Panc1 (cell line): Measurements from ENCODE around the gene SGCE. TPM values are rescaled to one million over a fixed set of nuclear protein-coding genes. Genes with fewer than 3 reads are reported as not detected.

Experiments used
- ATAC-seq: fragments of 200-7000 bp; cut with Tn5 transposase; 2 replicates; pipeline ENCODE4 v1.9.1; 2020; ENCODE audit warnings: mild to moderate bottlenecking, moderate library complexity
- BruUV-seq: library from RNA; stranded (reverse); fragments of 400-500 nt; replicated peaks from 2 replicates; lab custom pipeline; 2021; lab: Mats Ljungman, UMichigan
- CTCF ChIA-PET: fragments of 300-600 bp; sonication (Branson Sonifier 250); formaldehyde crosslinking; loops from one replicate; lab custom pipeline; 2022; ENCODE audit warnings: antibody characterized with exemption; lab: Charles Lee
- POLR2A ChIA-PET: fragments of 300-600 bp; sonication (Branson Sonifier 250); formaldehyde crosslinking; loops from one replicate; lab custom pipeline; 2022; ENCODE audit warnings: antibody characterized with exemption; lab: Charles Lee
- DNase-seq: peaks from one replicate; pipeline ENCODE4 v3.0.0-alpha.2; 2010; ENCODE audit warnings: low read depth, low spot score
- H3K27ac ChIP-seq: 2 replicates; pipeline ENCODE4 v1.5.1; 2011; ENCODE audit warnings: mild to moderate bottlenecking, low read length, inconsistent platforms
- H3K27me3 ChIP-seq: fragments of 200-500 bp; sonication (Bioruptor generic); 2 replicates; pipeline ENCODE4 v1.6.0; 2014; ENCODE audit warnings: low read length, inconsistent platforms; ENCODE audit not compliant: control insufficient read depth, insufficient read depth
- H3K36me3 ChIP-seq: fragments of 200-500 bp; sonication (Bioruptor generic); 2 replicates; pipeline ENCODE4 v1.5.1; 2014; ENCODE audit warnings: inconsistent platforms, mild to moderate bottlenecking, low read length, moderate library complexity; ENCODE audit not compliant: control insufficient read depth, insufficient read depth
- H3K4me1 ChIP-seq: 2 replicates; pipeline ENCODE4 v1.5.1; 2011; ENCODE audit warnings: inconsistent platforms, mild to moderate bottlenecking, low read length, moderate library complexity; ENCODE audit not compliant: control insufficient read depth, insufficient read depth
- H3K4me3 ChIP-seq, 2 experiments: 2 replicates each; pipeline ENCODE4 v1.5.1; 2011 to 2012; ENCODE audit warnings: low read depth in 2 of 2, low read length in 2 of 2, mild to moderate bottlenecking in 2 of 2, inconsistent platforms in 1 of 2, moderate library complexity in 1 of 2
- H3K9me3 ChIP-seq: fragments of 200-500 bp; sonication (Bioruptor generic); 2 replicates; pipeline ENCODE4 v1.5.1; 2014; ENCODE audit warnings: low read depth, mild to moderate bottlenecking, inconsistent platforms, low read length, moderate library complexity; ENCODE audit not compliant: control insufficient read depth, insufficient read depth
- CTCF ChIP-seq: fragments of 450-650 bp; IDR thresholded peaks from 2 replicates; pipeline ENCODE4 v1.5.1; 2017; ENCODE audit warnings: mild to moderate bottlenecking
- POLR2AphosphoS5 ChIP-seq: IDR thresholded peaks from 2 replicates; pipeline ENCODE4 v1.6.1; 2012; ENCODE audit warnings: mild to moderate bottlenecking, low read depth, low read length, moderate library complexity
- REST ChIP-seq, 2 experiments: IDR thresholded peaks; 2 replicates each; pipeline ENCODE4 v1.6.1; 2011 to 2012; ENCODE audit warnings: low read depth in 2 of 2, control low read depth in 1 of 2, low read length in 1 of 2, mild to moderate bottlenecking in 1 of 2, moderate library complexity in 1 of 2; ENCODE audit not compliant: insufficient read depth in 1 of 2
- SIN3A ChIP-seq: IDR thresholded peaks from 2 replicates; pipeline ENCODE4 v1.6.1; 2012; ENCODE audit warnings: low read depth, mild to moderate bottlenecking, low read length, moderate library complexity, borderline replicate concordance; ENCODE audit not compliant: insufficient read depth
- TCF7L2 ChIP-seq: IDR thresholded peaks from 2 replicates; pipeline ENCODE4 v1.6.1; 2011; ENCODE audit warnings: mild to moderate bottlenecking, low read depth, low read length, inconsistent platforms
- in situ Hi-C: cut with HindIII; loops from 2 replicates; pipeline ENCODE4 v1.10.0; 2016; ENCODE audit warnings: low sequenced_read_pairs, low pct_unique_long_range_greater_than_20kb
- intact Hi-C: fragments of 100-400 bp; cut with micrococcal nuclease; formaldehyde crosslinking; loops from one replicate; pipeline ENCODE4 v1.10.0; 2022; ENCODE audit not compliant: unreplicated experiment
- total RNA-seq: library from RNA; stranded (reverse); gene quantifications from one replicate; pipeline ENCODE4 v1.2.1, GENCODE V29; 2021; ENCODE audit not compliant: unreplicated experiment

The SGCE gene
- total RNA-seq, 1 experiment from 2014 or later: 32.0 TPM

GRCh38 chr7:94683066-94683465 lies 27.1 kb upstream of the SGCE start:
- in situ Hi-C loops: no loop called here
- Histone ChIP-seq H3K36me3 (no peaks in the 10 kb centered on the region), H3K4me1 (no peaks in the 10 kb centered on the region), H3K9me3 (no peaks in the 10 kb centered on the region), H3K27me3 (no peaks in the 10 kb centered on the region), H3K4me3 (no peak overlapping the region), H3K27ac (no peak overlapping the region)
- ChIA-PET POLR2A (no interaction called here), CTCF (no interaction called here)
- ATAC-seq (no peak), DNase-seq (no peak)
- no peak for TF ChIP-seq REST (IDR thresholded peaks at IDR 0.05; ENCODE audit: insufficient read depth in 1 of 2, low read depth in 2 of 2, low read length in 1 of 2)
- TF ChIP-seq SIN3A: no peak
- no peak for TF ChIP-seq CTCF
- TF ChIP-seq POLR2AphosphoS5: no peak
- no peak for TF ChIP-seq TCF7L2
- intact Hi-C loops: no loop called here
- no TSS peak for BruUV-seq

DNA sequence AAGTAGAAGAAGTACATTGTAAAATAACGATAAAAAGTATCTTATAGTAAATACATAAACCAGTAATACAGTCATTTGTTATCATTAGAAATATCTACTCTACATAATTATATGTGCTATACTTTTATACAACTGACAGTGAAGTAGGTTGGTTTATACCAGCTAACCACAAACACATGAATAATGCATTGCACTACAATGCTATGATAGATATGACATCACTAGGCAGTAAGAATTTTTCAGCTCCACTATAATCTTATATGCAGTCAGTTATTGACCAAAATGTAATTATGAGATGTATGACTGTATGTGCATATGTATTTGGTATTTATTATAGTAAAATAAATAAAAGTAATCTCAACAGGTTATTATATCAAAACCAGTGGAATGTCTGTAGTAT lies 23.4 kb upstream of the SGCE start:
- ATAC-seq (no peak), DNase-seq (no peak)
- H3K4me1 ChIP-seq: no peaks in the 10 kb centered on the region
- ChIA-PET CTCF (no interaction called here), POLR2A (no interaction called here)
- H3K27me3 ChIP-seq: no peaks in the 10 kb centered on the region
- no peaks in the 10 kb centered on the region for H3K9me3 ChIP-seq
- TF ChIP-seq SIN3A: no peak
- TF ChIP-seq REST (IDR thresholded peaks at IDR 0.05; ENCODE audit: insufficient read depth in 1 of 2, low read depth in 2 of 2, low read length in 1 of 2): no peak
- no peak for TF ChIP-seq POLR2AphosphoS5
- no peak for TF ChIP-seq CTCF
- TF ChIP-seq TCF7L2: no peak
- H3K36me3 ChIP-seq: no peaks in the 10 kb centered on the region
- in situ Hi-C loops: no loop called here
- no peak overlapping the region for H3K4me3 ChIP-seq
- intact Hi-C loops: no loop called here
- no peak overlapping the region for H3K27ac ChIP-seq
- no TSS peak for BruUV-seq
